Left lung (tissue), 10 donors: ENCODE measurements around the gene ZNRF4. TPM values are rescaled to one million over a fixed set of nuclear protein-coding genes. Genes with fewer than 3 reads are reported as not detected.

Experiments
- ATAC-seq: fragments of 200-7000 bp; cut with Tn5 transposase; one replicate; pipeline ENCODE4 v1.9.1; 2020; ENCODE audit warnings: moderate library complexity
- DNase-seq, 4 donors: peaks; one replicate each; pipeline ENCODE4 v3.0.0-alpha.2; 2013 to 2020
- H3K27ac ChIP-seq, 2 donors: fragments of 200-600 bp; sonication (generic) in 1 of 2; one replicate each; pipeline versions ENCODE4 v1.5.0 to v1.8.0; 2020 to 2021
- H3K27me3 ChIP-seq, 2 donors: fragments of 200-600 bp; sonication (generic) in 1 of 2; one replicate each; pipeline versions ENCODE4 v1.5.0 to v1.8.0; 2020 to 2021
- H3K36me3 ChIP-seq, 2 donors: fragments of 200-600 bp; sonication (generic) in 1 of 2; one replicate each; pipeline versions ENCODE4 v1.5.0 to v1.8.0; 2020 to 2021
- H3K4me1 ChIP-seq, 2 donors: fragments of 200-600 bp; one replicate each; pipeline ENCODE4 v1.8.0; 2021
- H3K4me3 ChIP-seq, 2 donors: fragments of 200-600 bp; sonication (generic) in 1 of 2; one replicate each; pipeline versions ENCODE4 v1.5.0 to v1.8.0; 2020 to 2021; ENCODE audit warnings: mild to moderate bottlenecking in 1 of 2
- H3K9me3 ChIP-seq, 2 donors: fragments of 200-600 bp; sonication (generic) in 1 of 2; one replicate each; pipeline versions ENCODE4 v1.5.0 to v1.8.0; 2020 to 2021
- intact Hi-C, 2 donors: fragments of 100-400 bp; cut with DNase I; formaldehyde crosslinking; loops; one replicate each; pipeline versions ENCODE4 v1.11.2 to v1.14.2; 2022
- polyA plus RNA-seq, 6 donors: library from polyadenylated mRNA; unstranded; fragments of 120-200 nt; gene quantifications; one replicate each; pipeline ENCODE4 v1.2.1, GENCODE V29; 2013; ENCODE audit not compliant: insufficient read length in 6 of 6
- total RNA-seq, 2 donors: library from RNA; stranded (reverse); fragmentation: NEBNext Ultra II Directional; extraction: Animal tissue kit (Norgen Biotek cat#: 25700); gene quantifications; one replicate each; pipeline ENCODE4 v1.2.1, GENCODE V29; 2021
- TF ChIP-seq, protein P1 (sequence below), 2 donors: fragments of 200-600 bp; sonication (generic) in 1 of 2; IDR thresholded peaks; one replicate each; pipeline versions ENCODE4 v1.5.0 to v1.8.0; 2021; ENCODE audit warnings: antibody characterized with exemption in 2 of 2
- donor health status: DM: no; HTN: yes; CAD: no.
- donor health status: DM: no; HTN: no; CAD: no.

The ZNRF4 gene
- total and polyA plus RNA-seq, 8 donors = not detected

DNA sequence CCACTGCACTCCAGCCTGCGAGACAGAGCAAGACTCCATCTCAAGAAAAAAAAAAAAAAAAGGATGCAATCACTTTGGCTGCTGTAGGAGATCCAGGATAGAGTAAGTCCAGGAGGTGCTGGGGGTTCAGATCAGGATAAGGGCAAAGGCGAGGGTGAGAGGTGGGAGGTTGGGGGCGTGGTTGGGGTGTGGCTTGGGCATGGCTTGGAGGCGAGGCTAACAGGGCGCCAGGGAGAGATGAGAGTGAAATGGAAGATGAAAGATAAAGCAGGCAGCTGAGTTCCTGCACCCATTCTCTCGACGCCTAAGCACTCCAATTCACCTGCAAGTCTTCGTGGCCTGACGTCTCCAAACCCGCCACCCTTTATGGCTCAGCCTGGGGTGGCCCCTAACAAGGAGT is 25.0 kb upstream of the ZNRF4 start:
- ATAC-seq = no peak

DNA sequence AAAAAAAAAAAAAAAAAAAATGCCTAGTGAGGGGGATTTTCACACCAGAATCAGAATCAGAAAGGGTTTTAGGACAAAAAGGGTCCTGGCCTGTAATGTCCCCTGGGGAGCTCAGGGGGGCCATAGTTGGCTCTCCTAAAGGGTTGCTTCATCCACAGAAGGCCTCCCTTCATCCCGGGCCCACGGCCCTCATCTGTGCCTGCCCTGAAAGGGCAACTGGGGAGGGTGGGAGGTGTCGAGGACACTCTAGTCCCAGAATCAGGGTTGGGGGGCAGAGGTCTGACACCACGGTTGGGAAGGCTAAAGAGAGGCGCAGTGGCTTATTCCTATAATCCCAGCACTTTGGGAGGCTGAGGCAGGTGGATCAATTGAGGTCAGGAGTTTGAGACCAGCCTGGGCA is 22.5 kb upstream of the ZNRF4 start:
- intact Hi-C loops = no loop called here
- Histone ChIP-seq H3K36me3 (no peaks in the 10 kb centered on the region), H3K9me3 (no peaks in the 10 kb centered on the region), H3K27me3 (peaks cover 0 to 75% of the 10 kb centered on the region in 2 donors), H3K27ac (no peak overlapping the region), H3K4me1 (no peaks in the 10 kb centered on the region), H3K4me3 (no peak overlapping the region)
- ATAC-seq = no peak
- TF ChIP-seq, protein P1, sequence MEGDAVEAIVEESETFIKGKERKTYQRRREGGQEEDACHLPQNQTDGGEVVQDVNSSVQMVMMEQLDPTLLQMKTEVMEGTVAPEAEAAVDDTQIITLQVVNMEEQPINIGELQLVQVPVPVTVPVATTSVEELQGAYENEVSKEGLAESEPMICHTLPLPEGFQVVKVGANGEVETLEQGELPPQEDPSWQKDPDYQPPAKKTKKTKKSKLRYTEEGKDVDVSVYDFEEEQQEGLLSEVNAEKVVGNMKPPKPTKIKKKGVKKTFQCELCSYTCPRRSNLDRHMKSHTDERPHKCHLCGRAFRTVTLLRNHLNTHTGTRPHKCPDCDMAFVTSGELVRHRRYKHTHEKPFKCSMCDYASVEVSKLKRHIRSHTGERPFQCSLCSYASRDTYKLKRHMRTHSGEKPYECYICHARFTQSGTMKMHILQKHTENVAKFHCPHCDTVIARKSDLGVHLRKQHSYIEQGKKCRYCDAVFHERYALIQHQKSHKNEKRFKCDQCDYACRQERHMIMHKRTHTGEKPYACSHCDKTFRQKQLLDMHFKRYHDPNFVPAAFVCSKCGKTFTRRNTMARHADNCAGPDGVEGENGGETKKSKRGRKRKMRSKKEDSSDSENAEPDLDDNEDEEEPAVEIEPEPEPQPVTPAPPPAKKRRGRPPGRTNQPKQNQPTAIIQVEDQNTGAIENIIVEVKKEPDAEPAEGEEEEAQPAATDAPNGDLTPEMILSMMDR (IDR thresholded peaks at IDR 0.05) = no peak
- DNase-seq = no peak

More for the DNA sequence above, 25.0 kb upstream of the ZNRF4 start:
- intact Hi-C loops = no loop called here
- H3K4me1 ChIP-seq = no peaks in the 10 kb centered on the region
- DNase-seq = no peak
- no peak overlapping the region for H3K4me3 ChIP-seq
- H3K27ac ChIP-seq = no peak overlapping the region
- TF ChIP-seq, protein P1 (IDR thresholded peaks at IDR 0.05) = no peak
- H3K27me3 ChIP-seq = peaks cover 0 to 75% of the 10 kb centered on the region in 2 donors
- H3K36me3 ChIP-seq = no peaks in the 10 kb centered on the region
- H3K9me3 ChIP-seq = no peaks in the 10 kb centered on the region

DNA sequence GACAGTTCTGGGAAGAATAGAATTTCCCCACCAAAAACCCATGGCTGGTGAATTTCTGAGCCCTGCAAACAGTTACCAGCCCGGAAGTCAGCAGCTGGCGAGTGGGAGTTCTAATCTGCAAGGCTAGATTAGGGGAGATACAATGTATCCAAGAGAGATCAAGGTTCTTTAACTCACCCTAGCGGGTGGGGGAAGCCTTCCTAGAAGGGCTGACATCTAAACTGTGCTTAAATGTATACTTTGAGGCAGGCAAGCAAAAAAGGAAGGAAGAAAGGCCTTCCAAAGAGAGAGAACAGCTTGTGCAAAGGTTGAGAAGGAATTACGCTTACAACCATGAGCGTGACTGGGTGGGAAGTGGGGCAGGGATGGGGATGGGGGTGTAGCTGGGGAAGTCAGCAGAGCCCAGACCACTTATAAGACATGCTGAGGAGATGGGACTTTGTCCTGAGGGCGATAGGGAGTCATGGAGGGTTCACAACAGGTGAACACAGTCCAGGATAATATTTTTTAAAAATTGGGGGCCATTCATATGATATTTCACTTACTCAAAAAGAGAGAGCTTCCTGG is 20.8 kb upstream of the ZNRF4 start:
- Histone ChIP-seq H3K36me3 (no peaks in the 10 kb centered on the region), H3K4me3 (no peak overlapping the region), H3K27me3 (peaks cover 0 to 78% of the 10 kb centered on the region in 2 donors), H3K27ac (no peak overlapping the region), H3K9me3 (no peaks in the 10 kb centered on the region), H3K4me1 (no peaks in the 10 kb centered on the region)
- DNase-seq (no peak), ATAC-seq (no peak)
- TF ChIP-seq, protein P1 (IDR thresholded peaks at IDR 0.05) = no peak
- intact Hi-C loops = no loop called here

DNA sequence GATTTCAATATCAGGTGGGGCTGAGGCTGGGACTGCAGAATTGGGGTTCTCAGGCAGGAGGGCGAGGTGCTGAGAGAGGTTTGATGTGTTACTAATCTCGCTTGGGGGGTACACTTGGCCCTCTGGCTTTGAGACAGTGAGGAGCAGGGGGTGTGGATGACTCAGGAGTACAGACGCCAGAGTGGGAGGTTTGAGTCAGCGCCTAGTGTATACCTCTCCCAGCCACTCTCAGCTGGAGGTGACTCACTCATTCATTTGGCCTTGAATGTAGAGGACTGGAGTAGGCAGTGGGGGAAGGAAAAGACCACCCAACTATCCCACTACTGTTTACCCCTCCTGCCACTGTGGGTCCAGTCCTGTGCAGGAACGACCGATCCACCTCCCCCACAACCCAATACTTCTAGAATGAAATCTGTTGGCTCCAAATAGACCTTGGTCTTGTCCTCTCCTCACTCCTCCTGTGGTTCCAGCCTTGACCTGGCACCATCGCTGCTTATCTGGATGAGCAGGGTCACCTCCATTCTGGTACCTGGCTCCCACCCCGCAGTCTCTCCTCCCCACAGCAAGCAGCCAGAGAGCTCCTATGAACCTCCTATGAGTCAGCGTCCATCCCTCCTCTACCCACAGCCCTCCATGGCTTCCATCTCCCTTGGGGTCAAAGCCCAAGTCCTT is 20.1 kb upstream of the ZNRF4 start:
- TF ChIP-seq, protein P1 (IDR thresholded peaks at IDR 0.05) = no peak
- H3K4me3 ChIP-seq = no peak overlapping the region
- ATAC-seq = peak; percentile 71

GRCh38 chr19:5435642-5436017 is 19.6 kb upstream of the ZNRF4 start:
- DNase-seq (no peak), ATAC-seq (no peak)
- H3K4me3 ChIP-seq = no peak overlapping the region
- H3K4me1 ChIP-seq = no peaks in the 10 kb centered on the region
- no peaks in the 10 kb centered on the region for H3K9me3 ChIP-seq
- TF ChIP-seq, protein P1 (IDR thresholded peaks at IDR 0.05) = no peak
- peaks cover 0 to 75% of the 10 kb centered on the region in 2 donors for H3K27me3 ChIP-seq
- no peak overlapping the region for H3K27ac ChIP-seq
- no peaks in the 10 kb centered on the region for H3K36me3 ChIP-seq
- intact Hi-C loops = no loop called here

More for the DNA sequence above, 20.1 kb upstream of the ZNRF4 start:
- Histone ChIP-seq H3K36me3 (no peaks in the 10 kb centered on the region), H3K27ac (no peak overlapping the region), H3K27me3 (peaks cover 0 to 78% of the 10 kb centered on the region in 2 donors), H3K9me3 (no peaks in the 10 kb centered on the region), H3K4me1 (no peaks in the 10 kb centered on the region)
- peak in 1 of 4 donors; percentile 46 for DNase-seq
- intact Hi-C loops = no loop called here
